Measurements from ENCODE around the gene DHX57.
"Not testable (repeated sequence)": the region's sequence is repeated elsewhere in the genome, so short reads cannot be mapped to it uniquely, and the experiment has no call there.

The DHX57 gene

GRCh38 chr2:38794235-38794946 lies 81.3 kb downstream of the DHX57 start:
- DNase-seq (ENCODE audit: low read depth), result no peak

DNA sequence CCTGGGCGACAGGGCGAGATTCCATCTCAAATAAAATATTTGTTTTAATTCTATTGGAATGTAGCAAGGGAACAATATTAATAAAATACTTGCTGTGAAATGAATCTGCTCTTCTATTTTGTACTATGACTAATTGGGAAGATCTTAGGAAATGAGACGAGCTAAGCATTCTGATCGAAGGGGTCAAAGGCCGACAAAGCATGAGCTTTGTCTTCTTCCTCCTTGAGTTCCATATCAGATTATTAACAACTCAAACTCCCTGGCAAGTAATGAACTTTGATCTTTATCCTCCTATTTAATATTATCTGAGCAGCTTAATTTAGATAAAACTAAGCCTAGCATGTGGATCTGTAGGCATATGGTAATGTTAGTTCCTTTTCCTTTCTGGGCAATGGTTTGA lies 82.2 kb downstream of the DHX57 start:
- DNase-seq (ENCODE audit: low read depth), result no peak

- DNase-seq (ENCODE audit: low read depth), result no peak
These were observed 83.0 kb downstream of the DHX57 start for GRCh38 chr2:38792751-38793150.

- not testable (repeated sequence) for DNase-seq (ENCODE audit: low read depth)
These were observed 83.4 kb downstream of the DHX57 start for GRCh38 chr2:38792321-38792720.

GRCh38 chr2:38791744-38792143 lies 84.0 kb downstream of the DHX57 start:
- DNase-seq (ENCODE audit: low read depth), result no peak

DNA sequence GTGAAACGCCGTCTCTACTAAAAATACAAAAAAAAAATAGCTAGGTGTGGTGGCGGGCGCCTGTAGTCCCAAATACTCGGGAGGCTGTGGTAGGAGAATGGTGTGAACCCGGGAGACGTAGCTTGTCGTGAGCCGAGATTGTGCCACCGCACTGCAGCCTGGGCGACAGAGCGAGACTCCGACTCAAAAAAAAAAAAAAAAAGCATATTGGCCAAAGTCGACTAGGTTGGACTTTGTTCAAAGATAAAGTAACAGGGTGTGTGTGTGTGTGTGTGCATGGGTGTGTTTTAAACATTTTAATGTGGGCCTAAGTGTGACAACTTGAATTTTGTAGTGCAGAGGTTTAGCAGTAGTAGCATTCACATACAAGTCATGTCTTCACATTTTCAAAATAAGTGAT lies 86.0 kb downstream of the DHX57 start:
- DNase-seq (ENCODE audit: low read depth), result no peak

DNA sequence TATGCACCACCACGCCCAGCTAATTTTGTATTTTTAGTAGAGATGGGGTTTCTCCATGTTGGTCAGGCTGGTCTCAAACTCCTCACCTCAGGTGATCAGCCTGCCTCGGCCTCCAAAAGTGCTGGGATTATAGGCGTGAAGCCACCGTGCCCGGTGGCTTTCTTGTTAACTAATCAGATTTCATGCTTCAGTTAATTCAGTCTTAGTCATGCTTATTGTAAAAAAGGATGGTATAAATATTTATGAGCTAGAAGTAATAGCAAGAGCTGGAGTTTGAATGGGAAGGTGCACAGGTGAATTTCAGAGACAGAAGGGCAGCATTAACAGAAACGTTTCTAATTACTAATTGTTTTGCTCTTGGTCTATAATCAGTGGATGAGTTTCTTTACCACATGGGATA lies 87.4 kb downstream of the DHX57 start:
- DNase-seq (ENCODE audit: low read depth), result no peak

- no peak for DNase-seq (ENCODE audit: low read depth)
These were observed 92.1 kb downstream of the DHX57 start for GRCh38 chr2:38783586-38783985.

- no peak for DNase-seq (ENCODE audit: low read depth)
These were observed 97.0 kb downstream of the DHX57 start for GRCh38 chr2:38778687-38779082.

DNA sequence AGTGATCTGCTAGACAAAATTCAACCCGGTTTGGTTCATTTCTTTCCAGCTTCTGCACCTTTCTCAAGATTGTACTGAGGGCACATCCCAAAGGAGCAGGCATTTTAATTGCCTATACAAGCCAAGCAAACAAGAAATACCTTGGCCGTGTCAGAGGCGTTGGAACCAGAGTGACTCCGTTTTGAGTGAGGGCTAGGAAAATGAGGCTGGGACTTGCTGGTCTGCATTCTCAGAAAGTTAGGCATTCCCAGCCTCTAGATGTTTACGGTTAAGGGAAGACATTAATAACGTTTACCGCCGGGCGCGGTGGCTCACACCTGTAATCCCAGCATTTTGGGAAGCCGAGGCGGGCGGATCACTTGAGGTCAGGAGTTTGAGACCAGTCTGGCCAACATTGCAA lies 99.2 kb downstream of the DHX57 start:
- DNase-seq (ENCODE audit: low read depth), result no peak

- DNase-seq (ENCODE audit: low read depth), result no peak
These were observed 99.9 kb downstream of the DHX57 start for GRCh38 chr2:38775921-38776225.

GRCh38 chr2:38775097-38775920 lies 100.4 kb downstream of the DHX57 start:
- DNase-seq (ENCODE audit: low read depth), result no peak

DNA sequence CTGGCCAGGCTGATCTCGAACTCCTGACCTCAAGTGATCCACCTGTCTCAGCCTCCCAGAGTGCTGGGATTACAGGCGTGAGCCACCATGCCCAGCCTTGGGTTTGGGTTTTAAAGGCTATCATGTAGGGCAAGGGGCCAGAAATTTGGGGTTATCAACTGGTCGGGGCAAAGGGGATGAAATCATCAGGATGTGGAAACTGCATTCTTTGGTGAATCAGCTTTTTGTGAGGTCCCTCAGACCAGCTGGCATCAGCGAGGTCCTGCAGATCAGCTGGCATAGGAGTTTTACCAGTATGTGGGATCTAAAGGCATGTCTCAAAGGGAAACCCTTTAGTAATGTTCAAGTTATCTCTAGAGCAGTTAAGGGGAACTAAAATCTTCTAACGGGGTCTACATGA lies 104.1 kb downstream of the DHX57 start:
- no peak for DNase-seq (ENCODE audit: low read depth)

GRCh38 chr2:38765551-38765950 lies 110.2 kb downstream of the DHX57 start:
- no peak for DNase-seq (ENCODE audit: low read depth)

DNA sequence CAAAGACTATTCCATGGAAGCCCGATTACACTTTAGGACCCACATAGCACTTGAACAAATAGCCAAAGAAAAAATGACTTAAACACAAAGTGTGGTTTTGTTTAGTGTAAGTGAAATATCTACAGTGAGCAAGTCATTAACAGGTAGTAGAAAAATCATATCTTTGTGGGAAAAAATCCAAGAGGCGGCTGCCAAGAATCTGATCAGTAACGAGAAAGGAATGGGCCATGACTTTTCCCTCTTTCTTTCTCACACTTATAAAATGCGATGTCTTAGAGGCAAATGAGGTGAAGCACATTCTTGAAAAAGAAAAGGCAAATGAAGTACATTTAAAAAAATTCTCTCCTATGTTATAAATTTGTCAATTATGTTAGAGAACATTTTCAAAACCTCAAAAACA lies 110.6 kb downstream of the DHX57 start:
- DNase-seq (ENCODE audit: low read depth), result no peak

DNA sequence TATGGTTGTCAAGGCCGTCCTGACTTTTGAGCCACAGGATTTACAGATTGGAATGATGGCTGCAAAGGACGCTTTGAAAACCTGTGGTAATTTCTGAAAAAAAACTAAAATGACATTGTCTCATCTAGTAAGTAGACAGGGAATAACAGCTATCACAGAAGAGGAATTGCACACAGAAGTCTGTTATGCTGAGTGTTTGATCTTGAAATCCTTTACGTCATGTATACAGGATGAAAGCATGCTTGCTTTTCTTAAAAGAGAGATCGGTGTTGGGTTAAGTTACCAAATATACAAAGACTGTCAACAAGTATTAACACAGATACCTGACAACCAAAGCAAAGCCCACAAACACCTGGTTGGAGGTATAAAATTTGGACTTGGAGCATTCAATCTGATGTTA lies 112.0 kb downstream of the DHX57 start:
- no peak for DNase-seq (ENCODE audit: low read depth)

DNA sequence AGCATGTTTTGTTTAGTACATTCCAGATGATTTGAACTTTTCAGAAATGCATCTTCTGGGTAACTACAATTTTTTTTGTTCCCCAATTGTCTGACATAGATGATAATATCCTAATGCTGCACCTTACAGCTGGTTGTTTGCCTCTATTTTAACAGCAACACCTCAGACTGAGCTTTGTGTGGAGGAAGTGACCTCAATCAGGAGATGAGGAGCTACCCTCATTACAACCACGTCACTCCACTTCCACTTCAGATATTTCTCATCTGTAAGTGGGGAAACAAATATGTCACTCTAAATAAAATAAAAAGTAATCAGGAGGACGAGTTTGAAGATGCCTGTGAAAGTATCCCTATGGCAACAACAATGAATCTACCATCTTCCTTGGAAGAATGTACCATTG lies 112.5 kb downstream of the DHX57 start:
- no peak for DNase-seq (ENCODE audit: low read depth)

GRCh38 chr2:38755891-38756290 lies 119.8 kb downstream of the DHX57 start:
- not testable (repeated sequence) for DNase-seq (ENCODE audit: low read depth)

GRCh38 chr2:38754506-38754905 lies 121.2 kb downstream of the DHX57 start:
- no peak for DNase-seq (ENCODE audit: low read depth)

DNA sequence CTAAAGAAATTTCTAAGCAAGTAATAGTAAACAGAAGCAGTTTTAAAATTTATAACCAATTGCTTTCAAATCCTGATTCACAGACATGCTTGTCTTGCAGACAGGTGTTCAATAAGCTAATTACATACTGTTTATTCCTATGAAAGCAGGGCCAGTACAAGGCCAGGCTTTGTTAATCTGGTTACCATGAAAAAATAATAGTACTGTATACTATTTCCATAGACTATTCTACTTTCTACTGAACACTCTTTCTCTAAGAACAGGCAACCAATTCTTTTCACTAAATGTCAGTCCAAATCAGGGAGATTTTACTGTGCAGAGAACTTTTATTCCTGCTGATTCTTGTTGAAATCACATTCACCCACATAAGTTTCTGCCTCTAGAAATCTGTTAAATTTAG lies 121.7 kb downstream of the DHX57 start:
- no peak for DNase-seq (ENCODE audit: low read depth)

GRCh38 chr2:38751596-38752410 lies 123.9 kb downstream of the DHX57 start:
- DNase-seq (ENCODE audit: low read depth), result no peak

DNA sequence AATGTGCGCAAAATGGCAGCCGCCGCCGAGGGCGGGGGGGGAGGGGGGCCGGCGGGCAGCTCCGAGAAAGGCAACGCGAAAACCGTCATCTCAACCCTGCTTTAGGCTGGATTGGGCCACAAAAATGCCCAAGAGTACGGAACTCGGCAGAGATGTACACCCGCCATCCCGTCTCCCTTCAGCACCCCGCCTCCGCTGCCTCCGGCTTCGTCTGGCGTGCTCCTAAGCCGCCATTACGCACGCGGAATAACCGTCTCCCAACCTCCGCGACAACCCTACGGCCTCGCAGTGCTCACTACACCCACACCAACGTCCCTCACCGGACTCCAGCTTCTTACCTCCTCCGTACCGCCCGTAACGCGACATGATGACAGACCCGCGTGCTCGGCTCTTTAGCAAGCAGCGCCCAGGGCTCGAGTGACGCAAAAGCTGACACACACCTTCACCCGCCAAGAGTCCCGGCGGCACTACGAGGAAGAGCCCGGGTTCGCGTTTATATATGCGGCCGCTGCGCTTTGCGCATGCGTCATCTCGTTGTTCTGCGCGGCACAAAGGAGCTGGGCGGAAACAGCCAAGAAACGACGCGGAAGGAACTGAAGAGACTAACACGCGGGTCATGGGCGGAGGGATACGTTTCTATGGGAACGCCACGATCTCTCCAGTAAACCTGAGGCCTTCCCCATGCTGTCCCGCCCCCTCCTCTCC lies 124.7 kb downstream of the DHX57 start, which contains the start of gene SRSF7:
Gene SRSF7, minus strand, starts transcription at position 471 of the 705 bp plus-strand sequence. Its CDS starts 105 bp downstream, at position 366.
- peak; percentile 97 for DNase-seq (ENCODE audit: low read depth)

All from activated T-cell treated with anti-CD3 and anti-CD28 coated beads for 24 hours (primary cell).